HFFc6 (cell line): ENCODE results near the gene STING1. TPM values are rescaled to one million over a fixed set of nuclear protein-coding genes. Genes with fewer than 3 reads are reported as not detected.
"Not testable (repeated sequence)": the region's sequence is repeated elsewhere in the genome, so short reads cannot be mapped to it uniquely, and the experiment has no call there.

ENCODE experiments used
- DNase-seq: peaks from one replicate; pipeline ENCODE4 v3.0.0-alpha.2; 2018
- H3K27ac Mint-ChIP-seq: 2 replicates; pipeline ENCODE4 v1.8.0; 2020; ENCODE audit warnings: mild to moderate bottlenecking, mixed read lengths
- H3K27me3 Mint-ChIP-seq: 2 replicates; pipeline ENCODE4 v1.8.0; 2021; ENCODE audit warnings: mild to moderate bottlenecking, moderate library complexity, mixed read lengths; ENCODE audit not compliant: insufficient read depth
- H3K36me3 Mint-ChIP-seq: 2 replicates; pipeline ENCODE4 v1.8.0; 2021; ENCODE audit warnings: low read depth, mixed read lengths
- H3K4me1 Mint-ChIP-seq: 2 replicates; pipeline ENCODE4 v1.8.0; 2020; ENCODE audit warnings: low read depth, mixed read lengths
- H3K4me3 Mint-ChIP-seq: 2 replicates; pipeline ENCODE4 v1.8.0; 2020; ENCODE audit warnings: mild to moderate bottlenecking, moderate library complexity, mixed read lengths
- H3K9me3 Mint-ChIP-seq: 2 replicates; pipeline ENCODE4 v1.8.0; 2020; ENCODE audit warnings: mild to moderate bottlenecking, mixed read lengths
- long read RNA-seq: library from polyadenylated mRNA; unstranded; transcript quantifications from one replicate; pipeline ENCODE4 v2.0.0, GENCODE V29; 2019
- total RNA-seq, 6 experiments: library from RNA; stranded (reverse); fragmentation: NEBNext Ultra II Directional; extraction: Animal tissue kit (Norgen Biotek cat#: 25700); gene quantifications; 2 replicates in 1 of 6; 3 replicates in 5 of 6; pipeline ENCODE4 v1.2.3, GENCODE V29; 2021
- TF ChIP-seq, protein P1 (sequence below): fragments of 200-600 bp; sonication (generic); IDR thresholded peaks from 2 replicates; pipeline ENCODE4 v1.5.0; 2021; ENCODE audit warnings: antibody characterized with exemption, mild to moderate bottlenecking

Gene STING1
- 10 to 100 TPM; 68.8 to 99.6 (median 87.9) TPM for total RNA-seq
- long read RNA-seq, transcript TMEM173-201 (8 exons, 1,771 nt) = major isoform, 54 of 125 reads
- long read RNA-seq, partial matches to known transcripts = 43 of 125 reads
- long read RNA-seq, other reads (novel, unspliced or antisense) = 26 of 125 reads

DNA sequence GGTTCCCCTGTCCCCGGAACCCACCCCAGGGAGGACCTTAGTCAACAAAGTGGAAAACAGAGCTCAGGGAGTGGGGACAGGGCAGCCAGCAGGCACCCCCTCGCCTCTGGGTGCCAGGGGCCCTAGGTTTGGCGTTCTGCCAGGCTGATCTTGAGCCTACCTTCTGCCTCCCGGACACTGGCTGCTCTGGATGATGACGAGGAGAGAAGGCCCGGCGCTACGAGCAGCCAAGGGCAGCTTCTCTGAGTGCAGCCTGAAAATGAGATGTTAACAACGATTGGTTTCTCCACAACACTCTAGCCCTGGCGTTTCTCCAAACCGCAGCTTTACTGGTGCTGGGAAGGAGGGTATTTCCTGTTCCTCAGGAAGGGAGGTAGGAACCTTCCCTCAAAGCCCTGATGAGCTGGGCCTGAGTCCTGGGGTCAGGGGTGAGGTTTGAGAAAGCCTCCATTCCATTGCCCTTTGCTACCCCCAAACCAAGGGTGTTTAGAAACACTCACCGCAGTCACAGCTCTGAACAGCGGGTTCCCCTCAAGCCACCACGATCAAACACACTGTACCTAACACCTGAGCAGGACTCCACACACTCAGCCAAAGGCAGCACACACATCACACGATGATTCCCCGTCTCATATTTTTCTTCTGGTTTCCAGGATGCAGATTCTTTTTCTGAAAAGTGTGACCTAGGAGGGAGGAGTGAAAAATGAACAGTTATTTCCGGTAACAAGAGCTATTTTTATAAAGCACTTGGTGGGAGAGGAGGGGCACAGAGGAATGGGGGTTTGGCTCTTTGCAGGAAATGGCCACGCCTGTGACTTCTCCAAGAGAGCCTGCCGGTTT lies at the start of gene STING1:
Gene STING1 (minus strand): TSS at position 709 of the 840 bp plus-strand sequence. CDS start 1,054 bp downstream, outside the sequence.
- Mint-ChIP-seq H3K4me1 (peaks cover 30% of the 10 kb centered on the region), H3K27me3 (peaks cover 2% of the 10 kb centered on the region), H3K27ac (peak within 1 kb of the TSS; percentile 99), H3K4me3 (peak within 1 kb of the TSS; percentile 88), H3K9me3 (no peaks in the 10 kb centered on the region), H3K36me3 (peaks cover 12% of the 10 kb centered on the region)
- TF ChIP-seq, protein P1, sequence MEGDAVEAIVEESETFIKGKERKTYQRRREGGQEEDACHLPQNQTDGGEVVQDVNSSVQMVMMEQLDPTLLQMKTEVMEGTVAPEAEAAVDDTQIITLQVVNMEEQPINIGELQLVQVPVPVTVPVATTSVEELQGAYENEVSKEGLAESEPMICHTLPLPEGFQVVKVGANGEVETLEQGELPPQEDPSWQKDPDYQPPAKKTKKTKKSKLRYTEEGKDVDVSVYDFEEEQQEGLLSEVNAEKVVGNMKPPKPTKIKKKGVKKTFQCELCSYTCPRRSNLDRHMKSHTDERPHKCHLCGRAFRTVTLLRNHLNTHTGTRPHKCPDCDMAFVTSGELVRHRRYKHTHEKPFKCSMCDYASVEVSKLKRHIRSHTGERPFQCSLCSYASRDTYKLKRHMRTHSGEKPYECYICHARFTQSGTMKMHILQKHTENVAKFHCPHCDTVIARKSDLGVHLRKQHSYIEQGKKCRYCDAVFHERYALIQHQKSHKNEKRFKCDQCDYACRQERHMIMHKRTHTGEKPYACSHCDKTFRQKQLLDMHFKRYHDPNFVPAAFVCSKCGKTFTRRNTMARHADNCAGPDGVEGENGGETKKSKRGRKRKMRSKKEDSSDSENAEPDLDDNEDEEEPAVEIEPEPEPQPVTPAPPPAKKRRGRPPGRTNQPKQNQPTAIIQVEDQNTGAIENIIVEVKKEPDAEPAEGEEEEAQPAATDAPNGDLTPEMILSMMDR = peak; percentile 25; the same call in 1 of the 2 replicates
- DNase-seq = peak; percentile 98

DNA sequence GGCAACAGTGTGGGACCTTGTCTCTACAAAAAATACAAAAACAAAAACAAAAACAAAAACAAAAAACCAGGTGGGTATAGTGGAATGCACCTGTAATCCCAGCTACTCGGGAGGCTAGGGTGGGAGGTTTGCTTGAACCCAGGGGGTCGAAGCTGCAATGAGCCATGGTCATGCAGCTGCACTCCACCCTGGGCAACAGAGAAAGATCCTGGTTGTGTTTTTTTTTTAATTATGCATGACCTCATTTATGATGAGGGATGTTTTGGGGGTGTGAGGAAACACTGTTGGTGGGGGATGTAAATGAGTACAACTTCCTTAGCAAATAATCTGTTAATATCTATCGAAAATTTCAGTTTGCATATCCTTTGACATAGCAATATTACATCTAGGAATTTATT lies 49.2 kb upstream of the STING1 start:
- no peaks in the 10 kb centered on the region; the same call in 1 of the 2 replicates for H3K27me3 Mint-ChIP-seq
- no peak for DNase-seq
- peaks cover 6% of the 10 kb centered on the region; the same call in 1 of the 2 replicates for H3K9me3 Mint-ChIP-seq
- TF ChIP-seq, protein P1 = no peak
- H3K4me1 Mint-ChIP-seq = no peaks in the 10 kb centered on the region
- H3K36me3 Mint-ChIP-seq = no peaks in the 10 kb centered on the region
- H3K4me3 Mint-ChIP-seq = no peak overlapping the region
- no peak overlapping the region for H3K27ac Mint-ChIP-seq

DNA sequence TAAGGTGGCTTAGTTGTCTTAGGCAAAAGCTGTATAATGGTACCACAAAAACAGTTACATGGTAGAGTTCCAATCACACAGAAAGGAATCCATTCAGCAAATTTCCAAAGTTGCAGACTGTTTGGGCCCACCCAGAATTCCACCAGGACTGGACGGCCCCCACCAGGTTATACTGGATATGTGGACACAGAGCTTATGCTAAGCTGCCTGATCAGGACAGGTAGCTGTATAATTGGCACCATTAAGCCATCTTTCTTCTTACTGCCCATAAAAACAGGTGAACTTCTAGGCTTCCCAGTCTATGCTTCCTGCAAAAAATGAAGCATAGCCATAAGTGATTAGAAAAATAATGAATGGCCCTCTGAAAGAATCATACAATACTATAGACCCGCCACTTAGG lies 47.5 kb upstream of the STING1 start:
- not testable (repeated sequence) for H3K36me3 Mint-ChIP-seq, H3K9me3 Mint-ChIP-seq, H3K27me3 Mint-ChIP-seq, H3K4me1 Mint-ChIP-seq, H3K27ac Mint-ChIP-seq, H3K4me3 Mint-ChIP-seq, DNase-seq

DNA sequence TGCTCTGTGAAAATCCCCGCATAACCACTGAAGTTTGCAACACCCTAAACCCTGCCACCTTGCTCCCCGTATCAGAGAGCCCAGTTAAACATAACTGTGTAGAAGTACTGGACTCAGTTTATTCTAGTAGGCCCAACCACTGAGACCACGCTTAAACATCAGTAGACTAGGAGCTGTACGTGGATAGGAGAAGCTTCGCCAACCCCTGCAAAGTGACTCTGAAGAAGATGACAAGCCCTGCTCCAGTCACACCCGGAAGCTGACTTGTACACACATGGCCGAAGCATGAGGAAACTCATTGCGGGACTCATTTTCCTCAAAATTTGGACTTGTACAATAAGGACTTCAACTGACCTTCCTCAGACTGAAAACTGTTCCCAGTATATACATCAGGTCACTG lies 46.1 kb upstream of the STING1 start:
- not testable (repeated sequence) for H3K4me1 Mint-ChIP-seq, DNase-seq, H3K27me3 Mint-ChIP-seq, H3K9me3 Mint-ChIP-seq, H3K27ac Mint-ChIP-seq, H3K4me3 Mint-ChIP-seq, H3K36me3 Mint-ChIP-seq

DNA sequence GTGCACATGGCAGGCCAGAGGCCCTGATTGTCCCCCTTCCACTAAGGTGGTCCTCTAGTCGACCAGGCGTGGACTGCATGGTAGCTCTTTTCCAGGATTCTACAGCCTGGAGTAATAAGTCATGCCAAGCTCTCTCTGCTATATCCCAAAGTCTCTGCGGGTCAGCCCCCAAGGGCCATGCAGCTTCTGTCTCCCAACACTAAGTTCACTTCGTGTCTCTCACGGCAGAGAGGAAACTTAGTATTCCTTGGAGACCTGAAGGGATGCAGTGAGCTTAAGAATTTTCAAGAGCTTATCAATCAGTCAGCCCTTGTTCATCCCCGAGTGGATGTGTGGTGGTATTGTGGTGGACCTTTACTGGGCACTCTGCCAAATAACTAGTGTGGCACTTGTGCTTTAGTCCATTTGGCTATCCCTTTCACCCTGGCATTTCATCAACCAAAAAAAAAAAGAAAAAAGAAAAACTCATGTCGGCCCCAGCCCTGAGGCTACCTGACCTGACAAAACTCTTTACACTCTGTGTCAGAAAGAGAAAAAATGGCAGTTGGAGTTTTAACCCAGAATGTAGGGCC lies 45.4 kb upstream of the STING1 start:
- not testable (repeated sequence) for H3K27ac Mint-ChIP-seq, H3K4me1 Mint-ChIP-seq, H3K4me3 Mint-ChIP-seq, DNase-seq, H3K36me3 Mint-ChIP-seq, H3K9me3 Mint-ChIP-seq, H3K27me3 Mint-ChIP-seq

DNA sequence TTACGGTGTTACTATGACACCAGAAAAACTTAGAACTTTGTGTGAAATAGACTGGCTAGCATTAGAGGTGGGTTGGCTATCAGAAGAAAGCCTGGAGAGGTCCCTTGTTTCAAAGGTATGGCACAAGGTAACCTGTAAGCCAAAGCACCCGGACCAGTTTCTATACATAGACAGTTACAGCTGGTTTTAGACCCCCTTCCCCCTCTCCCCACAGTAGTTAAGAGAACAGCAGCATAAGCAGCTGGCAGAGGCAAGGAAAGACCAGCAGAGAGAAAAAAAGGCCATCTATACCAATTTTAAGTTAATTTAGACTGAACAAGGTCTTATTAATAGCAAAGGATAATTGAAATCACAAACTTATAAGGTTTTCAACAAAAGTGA lies 44.5 kb upstream of the STING1 start:
- not testable (repeated sequence) for H3K27ac Mint-ChIP-seq, DNase-seq, H3K4me1 Mint-ChIP-seq, H3K9me3 Mint-ChIP-seq, H3K4me3 Mint-ChIP-seq, H3K36me3 Mint-ChIP-seq, H3K27me3 Mint-ChIP-seq

DNA sequence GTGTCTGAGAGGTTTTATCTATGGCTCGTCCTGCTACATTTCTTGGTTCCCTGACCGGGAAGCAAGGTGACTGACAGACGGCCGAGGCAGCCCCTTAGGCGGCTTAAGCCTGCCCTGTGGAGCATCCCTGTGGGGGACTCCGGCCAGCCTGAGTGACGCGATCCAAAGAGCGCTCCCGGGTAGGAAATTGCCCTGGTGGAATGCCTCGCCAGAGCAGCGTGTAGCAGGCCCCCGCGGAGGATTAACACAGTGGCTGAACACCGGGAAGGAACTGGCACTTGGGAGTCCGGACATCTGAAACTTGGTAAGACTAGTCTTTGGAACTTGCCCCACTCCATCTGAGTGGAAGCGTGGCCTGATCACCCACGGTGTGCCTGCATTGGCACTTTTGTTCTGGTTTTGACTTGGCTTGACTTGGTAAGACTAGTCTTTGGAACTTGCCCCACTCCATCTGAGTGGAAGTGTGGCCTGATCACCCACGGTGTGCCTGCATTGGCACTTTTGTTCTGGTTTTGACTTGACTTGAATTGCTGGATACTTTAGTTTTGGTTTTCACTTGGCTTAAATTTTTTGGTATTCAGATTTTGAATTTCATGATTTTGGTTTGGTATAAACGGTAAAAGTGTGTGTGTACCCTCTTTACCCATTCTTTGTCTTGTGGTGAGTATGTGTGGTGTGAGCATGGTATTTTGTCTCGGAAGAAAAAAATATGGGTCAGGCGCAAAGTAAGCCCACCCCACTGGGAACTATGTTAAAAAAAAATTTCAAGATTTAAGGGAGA lies 43.9 kb upstream of the STING1 start:
- DNase-seq, H3K9me3 Mint-ChIP-seq, H3K4me3 Mint-ChIP-seq, H3K27ac Mint-ChIP-seq, H3K4me1 Mint-ChIP-seq, H3K27me3 Mint-ChIP-seq, H3K36me3 Mint-ChIP-seq: not testable (repeated sequence)

DNA sequence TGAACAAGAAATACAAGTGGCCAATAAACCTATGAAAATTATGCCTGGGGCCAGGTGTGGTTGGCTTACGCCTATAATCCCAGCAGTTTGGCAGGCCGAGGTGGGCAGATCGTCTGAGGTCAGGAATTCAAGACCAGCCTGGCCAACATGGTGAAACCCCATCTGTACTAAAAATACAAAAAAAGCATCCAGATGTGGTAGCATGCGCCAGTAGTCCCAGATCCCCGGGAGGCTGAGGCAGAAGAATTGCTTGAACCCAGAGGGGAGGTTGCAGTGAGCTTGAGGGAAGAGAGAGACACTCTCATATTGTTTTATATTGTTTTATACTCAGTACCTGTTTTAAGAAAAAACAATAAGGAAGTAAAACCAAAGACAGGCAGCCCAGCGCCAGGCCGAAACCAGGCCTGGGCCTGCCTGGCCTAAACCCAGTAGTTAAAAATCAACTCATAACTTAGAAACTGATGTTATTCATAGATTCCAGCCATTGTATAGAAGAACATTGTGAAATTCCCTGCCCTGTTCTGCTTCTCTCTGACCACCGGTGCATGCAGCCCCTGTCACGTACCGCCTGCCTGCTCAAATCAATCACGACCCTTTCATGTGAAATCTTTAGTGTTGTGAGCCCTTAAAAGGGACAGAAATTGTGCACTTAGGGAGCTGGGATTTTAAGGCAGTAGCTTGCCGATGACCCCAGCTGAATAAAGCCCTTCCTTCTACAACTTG lies 43.2 kb upstream of the STING1 start:
- not testable (repeated sequence) for H3K4me3 Mint-ChIP-seq, H3K9me3 Mint-ChIP-seq, H3K4me1 Mint-ChIP-seq

More for the DNA sequence above, 43.2 kb upstream of the STING1 start:
- not testable (repeated sequence) for H3K27me3 Mint-ChIP-seq, H3K27ac Mint-ChIP-seq, DNase-seq, H3K36me3 Mint-ChIP-seq
